Purkinje cell (primary cell): ENCODE results near the gene GLUD2. TPM values are rescaled to one million over a fixed set of nuclear protein-coding genes. Genes with fewer than 3 reads are reported as not detected.

Experiments
- polyA plus RNA-seq: library from polyadenylated mRNA; unstranded; fragments of >200 nt; fragmentation: Nextera tagmentation; gene quantifications from 2 replicates; pipeline ENCODE4 v1.2.1, GENCODE V29; 2014

The GLUD2 gene
- polyA plus RNA-seq = 0.44 and 2.1 TPM in 2 replicates

GRCh38 chrX:121047441-121048419 is at the start of gene GLUD2:
TSS of gene GLUD2 (plus strand) at chrX:121047610. CDS start at chrX:121047685, 75 bp downstream.

Other genes with a start within 250 kb of the GLUD2 start
- not detected in 2 replicates for gene CT47B1, start 171.7 kb upstream of the GLUD2 start, polyA plus RNA-seq
- not detected in 2 replicates for gene CT47A11, start 110.5 kb upstream of the GLUD2 start, polyA plus RNA-seq
- not detected in 2 replicates for gene CT47A10, start 105.6 kb upstream of the GLUD2 start, polyA plus RNA-seq
- gene CT47A9, start 100.7 kb upstream of the GLUD2 start, polyA plus RNA-seq = not detected in 2 replicates
- not detected in 2 replicates for gene CT47A8, start 95.9 kb upstream of the GLUD2 start, polyA plus RNA-seq
- gene CT47A7, start 91.0 kb upstream of the GLUD2 start, polyA plus RNA-seq = not detected in 2 replicates
- not detected in 2 replicates for gene CT47A6, start 86.1 kb upstream of the GLUD2 start, polyA plus RNA-seq
- gene CT47A5, start 81.3 kb upstream of the GLUD2 start, polyA plus RNA-seq = not detected in 2 replicates
- gene CT47A4, start 76.4 kb upstream of the GLUD2 start, polyA plus RNA-seq = not detected in 2 replicates
- not detected in 2 replicates for gene CT47A3, start 71.5 kb upstream of the GLUD2 start, polyA plus RNA-seq
- not detected in 2 replicates for gene CT47A2, start 66.7 kb upstream of the GLUD2 start, polyA plus RNA-seq
- not detected in 2 replicates for gene CT47A1, start 61.9 kb upstream of the GLUD2 start, polyA plus RNA-seq